Activated CD4-positive, alpha-beta T cell treated with anti-CD3 and anti-CD28 coated beads, Interleukin-2, amount 50 U/mL, for 48 hours (primary cell): ENCODE data around the gene FZD10.

Experiments used
- DNase-seq, 2 experiments: peaks; one replicate each; pipeline ENCODE4 v3.0.0-alpha.2; 2020

FZD10 gene

DNA sequence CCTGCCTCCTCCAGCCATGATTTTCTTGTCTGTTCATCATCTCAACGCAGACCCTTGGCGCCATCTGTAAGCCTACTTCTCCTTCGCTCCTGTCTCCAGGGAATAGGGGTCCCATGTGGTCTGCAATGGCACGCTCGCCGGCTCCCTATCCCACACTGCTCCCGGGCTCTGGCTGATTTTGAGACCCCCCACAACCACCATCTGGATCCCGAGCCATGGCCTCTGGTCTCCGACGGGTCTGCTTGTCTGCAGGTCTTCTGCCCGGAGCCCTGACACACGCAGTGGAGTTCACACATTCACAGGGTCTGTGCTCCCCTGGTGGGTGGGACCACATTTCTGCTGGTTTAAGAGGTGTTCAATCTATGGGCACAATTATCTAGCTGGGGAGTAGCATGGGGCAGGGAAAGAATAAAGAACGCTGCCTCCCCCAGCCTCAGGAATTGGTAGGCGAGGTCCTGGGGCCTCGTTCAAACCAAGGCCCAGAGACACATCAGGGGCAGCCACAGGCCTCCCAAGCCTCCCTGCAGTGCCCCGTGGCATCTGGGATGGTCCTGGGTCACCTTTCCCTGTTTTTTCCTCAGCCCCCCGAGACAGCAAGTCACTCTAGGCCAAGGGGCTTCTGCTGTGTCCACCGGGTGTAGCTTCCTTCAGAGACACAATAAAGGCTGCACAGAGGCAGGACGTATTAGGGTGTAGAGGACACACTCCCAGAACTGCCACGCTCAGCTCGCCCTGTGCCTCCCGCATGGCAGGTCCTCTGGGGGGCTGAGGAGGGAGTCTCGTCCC is 21.5 kb downstream of the FZD10 start:
- no peak for DNase-seq

- DNase-seq: no peak
Measured at GRCh38 chr12:130184404-130185090, 22.3 kb downstream of the FZD10 start.

DNA sequence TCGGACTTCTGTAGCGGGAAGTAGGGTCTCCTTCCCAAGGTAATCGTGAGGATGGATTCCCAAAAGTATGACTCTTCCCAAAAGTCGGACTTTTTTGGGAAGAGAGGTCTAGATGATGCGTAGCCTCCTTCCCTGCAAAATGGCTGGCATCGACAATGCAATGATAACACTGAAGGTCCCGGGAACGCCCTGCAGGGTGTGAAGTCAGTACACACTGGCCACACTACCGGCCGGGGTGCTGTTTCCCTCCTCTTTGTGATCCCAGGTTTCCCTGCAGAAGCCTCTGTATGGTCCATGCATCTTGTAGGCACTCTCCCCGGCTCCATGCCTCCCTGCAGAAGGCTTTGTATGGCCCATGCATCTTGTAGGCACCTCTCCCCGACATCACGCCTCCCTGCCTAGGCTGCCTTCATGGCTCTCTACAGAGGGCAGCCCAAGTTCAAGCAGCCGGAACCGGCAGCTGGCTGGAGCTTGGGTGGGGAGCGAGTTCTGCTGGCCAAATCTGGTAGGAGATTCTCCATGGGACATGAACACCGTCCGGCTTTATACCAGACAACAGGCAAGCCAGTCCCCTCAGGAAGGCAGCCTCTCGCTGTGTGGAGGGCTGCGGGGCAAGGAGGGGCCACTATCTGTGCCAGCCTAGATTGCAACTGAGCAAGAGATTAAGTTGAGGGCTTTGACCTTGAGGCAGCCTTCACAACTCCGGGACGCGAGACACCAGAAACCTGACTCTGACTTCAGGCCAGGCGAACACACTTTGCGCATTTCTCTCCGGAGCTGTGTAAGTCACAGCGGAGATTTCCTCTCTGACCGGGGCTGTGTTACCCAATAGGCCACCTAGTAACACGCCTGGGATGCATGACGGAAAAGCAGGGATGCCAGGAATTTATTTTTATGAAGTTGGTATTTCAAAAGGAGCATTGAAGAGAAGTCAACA is 23.5 kb downstream of the FZD10 start:
- DNase-seq: no peak

- DNase-seq: no peak
Measured at GRCh38 chr12:130186651-130187268, 24.5 kb downstream of the FZD10 start.

DNA sequence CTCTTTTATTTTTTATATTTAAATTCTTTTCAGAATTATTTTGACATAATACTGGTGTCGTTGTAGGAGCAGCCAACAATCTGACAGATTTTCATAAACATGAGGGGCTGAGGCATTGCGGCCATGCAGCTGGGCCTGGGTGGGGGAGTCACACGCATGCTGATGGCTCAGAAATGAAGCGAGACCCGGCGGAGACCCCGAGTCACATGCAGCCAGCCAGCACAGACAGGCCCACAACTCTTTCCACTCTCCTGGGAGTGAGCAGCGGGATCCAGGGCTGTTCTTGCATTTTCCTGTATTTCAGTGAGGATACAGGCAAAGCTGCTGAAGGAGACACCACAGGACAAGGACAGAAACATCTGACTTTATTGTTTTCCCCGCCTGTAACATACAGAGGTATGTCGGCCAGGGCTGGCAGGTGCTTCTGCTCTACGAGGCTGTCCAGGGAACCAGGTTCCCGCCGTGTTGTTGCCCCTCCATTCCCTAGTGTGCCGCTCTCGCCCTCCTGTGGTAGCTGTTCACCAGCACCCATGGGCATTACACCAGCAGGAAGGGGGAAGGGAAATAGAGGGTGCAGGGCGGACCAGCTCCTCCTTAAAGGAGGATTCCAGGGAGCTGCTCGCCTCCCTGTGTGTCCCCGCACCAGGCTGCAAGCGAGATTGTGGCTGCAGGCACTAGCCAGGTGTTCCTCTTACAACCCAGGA is 30.5 kb downstream of the FZD10 start:
- DNase-seq: no peak

GRCh38 chr12:130194154-130194553 is 31.9 kb downstream of the FZD10 start:
- DNase-seq: no peak

GRCh38 chr12:130195369-130195768 is 33.1 kb downstream of the FZD10 start:
- DNase-seq: no peak

GRCh38 chr12:130195776-130196175 is 33.5 kb downstream of the FZD10 start:
- DNase-seq: no peak

DNA sequence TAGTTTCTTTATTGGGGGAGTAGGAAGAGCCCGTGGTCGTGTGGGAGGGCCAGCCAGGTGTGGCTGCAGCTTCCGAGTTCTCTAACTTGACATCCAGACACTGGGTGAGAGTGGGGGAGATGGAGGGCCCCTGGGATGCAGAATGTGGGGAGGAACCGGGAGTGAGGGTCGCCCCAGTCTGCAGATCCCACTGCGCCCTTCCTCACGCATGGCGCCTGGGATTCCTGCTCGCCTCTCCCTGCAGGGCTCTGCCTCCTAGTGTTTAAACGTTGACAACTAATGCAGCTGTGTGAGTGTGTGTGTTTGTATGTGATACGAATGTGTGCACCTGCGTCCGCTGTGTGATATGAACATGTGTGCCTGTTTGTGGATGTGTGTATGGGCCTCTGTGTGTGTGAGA is 34.6 kb downstream of the FZD10 start:
- DNase-seq: no peak

- DNase-seq: no peak
Measured at GRCh38 chr12:130198026-130198662, 35.9 kb downstream of the FZD10 start.

- DNase-seq: no peak
Measured at GRCh38 chr12:130198663-130199060, 36.4 kb downstream of the FZD10 start.

DNA sequence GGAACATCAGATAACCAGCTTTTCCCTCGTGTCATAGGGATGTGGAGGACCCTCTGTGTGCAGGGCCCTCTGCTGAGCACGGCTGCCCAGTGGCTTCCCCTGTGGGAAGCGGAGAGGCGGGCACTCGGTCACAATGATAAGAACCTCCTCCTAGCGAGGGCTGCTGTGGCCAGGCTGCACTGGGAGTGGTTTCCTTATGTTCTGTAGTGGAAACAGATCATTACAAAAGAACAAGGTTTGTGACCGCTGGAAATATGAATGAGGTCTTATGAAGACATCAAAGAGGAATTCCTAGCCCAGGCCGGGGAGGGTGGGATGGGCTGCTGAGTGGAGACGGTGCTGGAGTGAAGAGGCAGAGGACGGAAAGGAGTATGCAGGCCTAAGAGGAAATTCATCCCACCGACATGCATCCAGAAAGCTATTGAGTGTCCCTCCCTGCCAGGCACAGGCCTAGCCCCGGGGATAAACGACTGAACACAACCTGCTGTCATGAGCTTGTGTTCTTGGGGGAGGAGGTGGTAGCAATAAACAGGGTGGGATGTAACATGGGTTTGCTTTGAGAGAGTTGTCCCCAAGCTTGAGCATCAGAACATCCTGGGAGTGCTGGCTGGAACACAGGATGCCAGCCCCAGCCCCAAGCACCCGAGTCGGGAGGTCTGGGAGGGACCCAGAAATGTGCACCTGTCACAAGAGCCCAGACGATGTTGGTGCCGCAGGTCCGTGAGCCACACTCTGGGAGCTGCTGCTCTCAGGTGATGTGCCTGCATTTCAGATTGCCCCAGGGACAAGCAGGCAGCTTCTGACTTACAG is 37.5 kb downstream of the FZD10 start:
- no peak for DNase-seq

DNA sequence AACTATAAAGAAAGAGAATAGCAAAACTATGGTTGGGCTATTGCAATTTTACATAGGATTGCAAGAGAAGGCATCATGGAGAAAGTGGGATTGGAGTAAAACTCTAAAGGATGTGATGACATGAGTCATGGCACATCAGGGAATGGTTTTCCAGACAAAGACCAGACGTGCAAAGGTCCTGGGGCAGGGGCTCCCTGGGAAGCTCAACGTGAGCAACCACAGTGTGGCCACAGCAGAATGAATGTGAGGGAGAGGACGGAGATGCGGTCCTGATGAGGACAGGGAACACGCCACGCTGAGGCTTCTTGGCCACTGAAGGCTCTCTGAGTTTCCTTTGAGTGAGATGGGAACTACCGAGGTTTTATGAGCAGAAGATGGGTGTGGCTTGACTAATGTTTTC is 38.2 kb downstream of the FZD10 start:
- DNase-seq: no peak

GRCh38 chr12:130201037-130201436 is 38.8 kb downstream of the FZD10 start:
- DNase-seq: no peak

- DNase-seq: no peak
Measured at GRCh38 chr12:130202201-130202600, 39.9 kb downstream of the FZD10 start.

DNA sequence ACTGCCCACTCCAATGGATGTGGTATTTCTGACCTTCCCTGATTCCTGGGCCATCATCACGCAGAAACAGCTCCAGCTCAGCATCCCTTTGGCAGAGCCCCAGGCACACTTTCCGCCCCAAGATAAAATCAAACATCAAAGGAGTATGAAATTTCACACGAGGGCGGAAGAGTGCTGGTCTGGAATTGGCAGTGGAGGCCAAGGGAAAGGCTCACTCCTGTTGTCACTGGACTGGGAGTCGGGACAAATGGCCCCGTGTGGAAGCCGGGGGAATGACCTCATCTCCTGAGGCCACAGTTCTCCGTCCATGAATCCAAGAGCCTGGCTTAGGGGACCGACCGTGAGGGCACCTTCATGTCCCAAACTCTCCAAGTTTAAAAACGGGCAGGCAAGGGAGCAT is 40.9 kb downstream of the FZD10 start:
- DNase-seq: no peak

- DNase-seq: no peak
Measured at GRCh38 chr12:130204541-130204953, 42.3 kb downstream of the FZD10 start.

DNA sequence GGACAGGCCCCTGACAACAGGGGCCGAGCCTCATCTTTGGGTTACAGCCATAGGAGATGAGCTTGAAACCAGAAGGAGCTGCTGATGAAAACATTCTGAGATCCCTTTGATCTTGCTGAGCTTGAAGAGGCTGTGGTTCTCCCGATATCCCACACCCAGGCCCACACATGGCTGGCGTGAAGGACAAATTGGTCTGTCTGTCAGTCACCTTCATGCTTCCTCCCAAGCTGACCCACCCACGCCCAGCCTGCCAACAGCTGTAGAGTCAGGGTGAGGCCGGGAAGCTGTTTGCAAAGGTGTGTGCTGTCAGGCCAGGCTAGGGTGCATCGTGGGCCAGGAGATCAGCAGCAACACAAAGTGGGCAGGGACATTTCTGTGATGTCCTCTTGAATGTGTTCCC is 43.2 kb downstream of the FZD10 start:
- no peak for DNase-seq

- DNase-seq: no peak
Measured at GRCh38 chr12:130212384-130212989, 50.2 kb downstream of the FZD10 start.

- no peak for DNase-seq
Measured at GRCh38 chr12:130213249-130213648, 51.0 kb downstream of the FZD10 start.
